Skeletal muscle cell (primary cell): ENCODE measurements around the gene CNTN4.

ENCODE experiments used
- DNase-seq: peaks from one replicate; pipeline ENCODE4 v3.0.0-alpha.2; 2010; ENCODE audit warnings: low read depth
- H3K4me3 ChIP-seq: 2 replicates; pipeline ENCODE4 v1.5.1; 2011; ENCODE audit warnings: low read depth, mild to moderate bottlenecking, control low read depth, low read length, moderate library complexity

Gene CNTN4

GRCh38 chr3:2714834-2715233, 616.2 kb downstream of the CNTN4 start:
- no peak overlapping the region for H3K4me3 ChIP-seq
- DNase-seq: no peak

- H3K4me3 ChIP-seq: no peak overlapping the region
- no peak for DNase-seq
These were observed 628.4 kb downstream of the CNTN4 start for GRCh38 chr3:2727101-2727500.

GRCh38 chr3:2727610-2728318, 629.1 kb downstream of the CNTN4 start:
- no peak for DNase-seq
- no peak overlapping the region for H3K4me3 ChIP-seq

GRCh38 chr3:2731843-2732242, 633.2 kb downstream of the CNTN4 start:
- no peak overlapping the region for H3K4me3 ChIP-seq
- DNase-seq: no peak

- no peak overlapping the region for H3K4me3 ChIP-seq
- DNase-seq: no peak
These were observed 636.8 kb downstream of the CNTN4 start for GRCh38 chr3:2735392-2735894.

GRCh38 chr3:2741516-2741915, 642.9 kb downstream of the CNTN4 start:
- H3K4me3 ChIP-seq: no peak overlapping the region
- no peak for DNase-seq

GRCh38 chr3:2765002-2765579, 666.4 kb downstream of the CNTN4 start:
- DNase-seq: no peak
- H3K4me3 ChIP-seq: no peak overlapping the region

GRCh38 chr3:2770451-2770850, 671.8 kb downstream of the CNTN4 start:
- DNase-seq: no peak
- no peak overlapping the region for H3K4me3 ChIP-seq

- no peak for DNase-seq
- H3K4me3 ChIP-seq: no peak overlapping the region
These were observed 672.5 kb downstream of the CNTN4 start for GRCh38 chr3:2771193-2771592.

GRCh38 chr3:2771741-2772140, 673.1 kb downstream of the CNTN4 start:
- no peak for DNase-seq
- H3K4me3 ChIP-seq: no peak overlapping the region

GRCh38 chr3:2772803-2773202, 674.1 kb downstream of the CNTN4 start:
- no peak overlapping the region for H3K4me3 ChIP-seq
- DNase-seq: no peak

- no peak for DNase-seq
These were observed 676.0 kb downstream of the CNTN4 start for GRCh38 chr3:2774481-2775249.

GRCh38 chr3:2783261-2783660, 684.6 kb downstream of the CNTN4 start:
- DNase-seq: no peak
- H3K4me3 ChIP-seq: no peak overlapping the region

More at GRCh38 chr3:2774481-2775249, 676.0 kb downstream of the CNTN4 start:
- no peak overlapping the region for H3K4me3 ChIP-seq

- no peak for DNase-seq
- no peak overlapping the region for H3K4me3 ChIP-seq
These were observed 686.0 kb downstream of the CNTN4 start for GRCh38 chr3:2784627-2785026.

- H3K4me3 ChIP-seq: no peak overlapping the region
- DNase-seq: no peak
These were observed 691.7 kb downstream of the CNTN4 start for GRCh38 chr3:2790266-2790815.

- no peak for DNase-seq
- H3K4me3 ChIP-seq: no peak overlapping the region
These were observed 693.8 kb downstream of the CNTN4 start for GRCh38 chr3:2792432-2792831.

- no peak overlapping the region for H3K4me3 ChIP-seq
- no peak for DNase-seq
These were observed 695.3 kb downstream of the CNTN4 start for GRCh38 chr3:2793987-2794386.

GRCh38 chr3:2802429-2802828, 703.8 kb downstream of the CNTN4 start:
- DNase-seq: no peak
- H3K4me3 ChIP-seq: no peak overlapping the region

- H3K4me3 ChIP-seq: no peak overlapping the region
- DNase-seq: no peak
These were observed 708.8 kb downstream of the CNTN4 start for GRCh38 chr3:2807514-2807913.

GRCh38 chr3:2810723-2811122, 712.1 kb downstream of the CNTN4 start:
- no peak for DNase-seq
- no peak overlapping the region for H3K4me3 ChIP-seq
